ENCODE measurements around the gene BLCAP. TPM values are rescaled to one million over a fixed set of nuclear protein-coding genes. Genes with fewer than 3 reads are reported as not detected.

Gene BLCAP
- total RNA-seq, 6 experiments from 2014 or later = 32.7 to 75.5 (median 47.8) TPM

DNA sequence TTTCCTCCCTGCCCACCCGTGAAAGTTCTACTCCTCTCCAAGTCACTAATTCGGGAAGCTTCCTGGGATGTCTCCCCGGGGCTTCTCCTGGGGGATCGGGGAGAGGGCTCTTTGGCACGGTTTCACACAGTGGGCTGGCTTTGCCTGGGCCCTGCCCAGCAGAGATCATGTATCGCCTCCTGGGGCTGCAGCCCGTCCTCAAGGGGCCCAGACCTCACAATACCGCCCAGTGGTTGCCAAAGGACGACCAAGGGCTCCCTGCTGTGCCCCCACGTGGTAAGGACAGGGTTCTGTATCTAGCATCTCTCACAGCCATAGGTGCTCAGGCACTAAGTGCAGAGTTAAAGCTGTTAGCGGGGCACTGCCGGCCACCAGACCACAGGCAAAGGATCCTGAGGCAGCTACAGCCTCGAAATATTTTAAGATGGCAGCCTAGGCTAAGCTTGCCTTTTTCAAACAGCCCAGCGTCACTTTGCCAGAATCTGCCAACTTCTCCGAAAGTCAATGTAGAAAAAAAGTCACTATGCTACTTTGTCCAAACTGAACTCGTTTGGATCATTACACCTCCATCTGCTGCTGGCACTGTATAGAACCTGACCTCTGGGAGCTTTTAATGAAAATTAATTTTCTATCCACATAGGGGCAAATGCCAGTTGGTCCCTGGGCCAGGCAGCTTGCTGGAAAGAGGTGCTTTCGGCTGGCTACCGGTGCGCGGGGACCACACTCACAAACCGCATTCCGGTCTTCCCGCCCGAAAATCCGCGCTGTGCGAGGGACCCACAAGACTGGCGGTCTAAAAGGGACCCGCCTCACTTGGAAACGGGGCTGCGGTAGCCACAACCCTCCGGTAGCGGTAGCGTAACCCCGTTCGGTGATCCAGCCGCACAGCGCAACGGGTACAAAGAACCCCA lies 7.9 kb downstream of the BLCAP start:
- ATAC-seq = peak; percentile 60 to 73 (median 67)
- H3K36me3 ChIP-seq = peaks cover 0 to 29% (median 12%) of the 10 kb centered on the region in 4 donors

DNA sequence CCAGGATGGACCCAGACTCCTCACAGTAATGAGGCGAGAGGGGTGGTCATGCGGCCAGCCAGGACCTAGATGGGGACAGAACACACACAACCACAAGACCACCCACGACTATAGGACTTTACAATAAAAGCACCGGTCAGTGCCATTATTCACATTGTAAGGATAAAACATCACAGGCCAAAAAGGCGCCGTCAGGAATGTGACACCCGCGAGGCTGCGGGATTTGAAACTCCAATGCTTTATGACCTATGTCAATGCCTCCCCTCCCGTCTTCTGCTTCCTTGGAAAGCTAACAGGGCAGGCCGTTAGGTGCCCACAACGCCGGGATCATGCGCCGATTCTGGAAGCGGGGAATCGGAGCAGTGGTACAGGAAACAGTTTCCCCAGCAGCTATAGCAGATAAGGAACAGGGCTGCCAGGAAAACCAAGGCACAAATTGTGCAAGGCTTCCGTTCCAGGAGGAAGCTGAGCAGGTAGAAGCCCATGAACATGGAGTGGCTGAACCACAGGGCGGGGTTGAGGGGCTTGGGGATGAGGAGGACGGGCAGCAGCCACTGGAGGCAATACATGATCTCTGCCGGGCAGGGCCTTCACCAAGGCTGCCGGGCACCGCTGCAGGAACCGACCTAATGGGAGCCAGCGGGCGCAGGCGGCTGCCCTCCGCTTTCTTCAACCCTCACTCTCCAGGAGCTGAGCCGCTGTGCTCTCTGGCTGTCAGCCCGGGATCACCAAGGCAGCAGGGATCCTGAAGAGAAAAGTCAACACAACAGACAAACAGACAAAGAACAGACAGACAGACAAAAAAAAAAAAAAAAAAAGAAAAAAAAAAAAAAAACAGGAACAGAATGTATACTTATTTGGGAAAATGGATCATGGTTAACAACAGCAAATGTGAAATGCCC lies 8.8 kb downstream of the BLCAP start:
- DNase-seq = peak; percentile 60 to 84 (median 78)
- peak overlapping the region in 1 of 3 donors; percentile 26 for H3K4me3 ChIP-seq
- intact Hi-C loops (cut with DNase I) = loop anchor here in 1 of 2 donors (10.0 kb wide), 1 partner anchor 64 kb away; no protein-coding TSS in a partner anchor
- peak overlapping the region in 1 of 3 donors; percentile 56 for H3K27ac ChIP-seq
- peak; percentile 71 to 91 (median 82) for ATAC-seq
- WGBS (ENCODE audit: insufficient coverage, low coverage, low lambda C conversion rate, missing lambda C conversion rate) = 50% methylated on average over 14 of the region's 30 CpGs
- H3K4me1 ChIP-seq = peaks cover 0 to 30% (median 14%) of the 10 kb centered on the region in 4 donors
- H3K36me3 ChIP-seq = peaks cover 0 to 38% (median 17%) of the 10 kb centered on the region in 4 donors
- no peak for TF ChIP-seq POLR2A (IDR thresholded peaks at IDR 0.05)
- TF ChIP-seq CTCF (IDR thresholded peaks at IDR 0.05) = no peak
- no peaks in the 10 kb centered on the region for H3K9me3 ChIP-seq
- no peaks in the 10 kb centered on the region for H3K27me3 ChIP-seq

More for the DNA sequence above, 7.9 kb downstream of the BLCAP start:
- TF ChIP-seq CTCF (IDR thresholded peaks at IDR 0.05) = peak in 2 of 4 donors; percentile 10 to 25
- TF ChIP-seq POLR2A (IDR thresholded peaks at IDR 0.05) = no peak
- Histone ChIP-seq H3K4me3 (peak overlapping the region in 1 of 3 donors; percentile 26), H3K27me3 (no peaks in the 10 kb centered on the region), H3K4me1 (peaks cover 0 to 36% (median 15%) of the 10 kb centered on the region in 4 donors), H3K9me3 (no peaks in the 10 kb centered on the region), H3K27ac (peak overlapping the region in 1 of 3 donors; percentile 56)
- intact Hi-C loops (cut with DNase I) = loop anchor here in 1 of 2 donors (10.0 kb wide), 2 partner anchors 65 to 125 kb away; no protein-coding TSS in a partner anchor
- DNase-seq = no peak
- 41% methylated on average over 14 of the region's 39 CpGs for WGBS (ENCODE audit: insufficient coverage, low coverage, low lambda C conversion rate, missing lambda C conversion rate)

- intact Hi-C loops (cut with DNase I) = loop anchor here in 1 of 2 donors (10.0 kb wide), 1 partner anchor 63 kb away; no protein-coding TSS in a partner anchor
- TF ChIP-seq POLR2A (IDR thresholded peaks at IDR 0.05) (no peak), CTCF (IDR thresholded peaks at IDR 0.05) (no peak)
- Histone ChIP-seq H3K36me3 (peaks cover 0 to 41% (median 19%) of the 10 kb centered on the region in 4 donors), H3K27ac (no peak overlapping the region), H3K27me3 (no peaks in the 10 kb centered on the region), H3K9me3 (no peaks in the 10 kb centered on the region), H3K4me3 (no peak overlapping the region), H3K4me1 (peaks cover 0 to 30% (median 14%) of the 10 kb centered on the region in 4 donors)
- DNase-seq (no peak), ATAC-seq (no peak)
- WGBS (ENCODE audit: insufficient coverage, low coverage, low lambda C conversion rate, missing lambda C conversion rate) = 70% methylated on average over 5 of the region's 7 CpGs
Observed at GRCh38 chr20:37518059-37518458, 9.6 kb downstream of the BLCAP start.

All from right lobe of liver (tissue), 6 donors.